HG02885 (cell line): ENCODE results near the gene DKK3.

Source experiments
- ATAC-seq: cut with Tn5 transposase; IDR thresholded peaks from one replicate; pipeline ENCODE4 v1.9.1; 2021; ENCODE audit warnings: mild to moderate bottlenecking; ENCODE audit not compliant: unreplicated experiment, poor library complexity

DKK3 gene

GRCh38 chr11:12031856-12032544, 23.6 kb upstream of the DKK3 start:
- ATAC-seq, result no peak

DNA sequence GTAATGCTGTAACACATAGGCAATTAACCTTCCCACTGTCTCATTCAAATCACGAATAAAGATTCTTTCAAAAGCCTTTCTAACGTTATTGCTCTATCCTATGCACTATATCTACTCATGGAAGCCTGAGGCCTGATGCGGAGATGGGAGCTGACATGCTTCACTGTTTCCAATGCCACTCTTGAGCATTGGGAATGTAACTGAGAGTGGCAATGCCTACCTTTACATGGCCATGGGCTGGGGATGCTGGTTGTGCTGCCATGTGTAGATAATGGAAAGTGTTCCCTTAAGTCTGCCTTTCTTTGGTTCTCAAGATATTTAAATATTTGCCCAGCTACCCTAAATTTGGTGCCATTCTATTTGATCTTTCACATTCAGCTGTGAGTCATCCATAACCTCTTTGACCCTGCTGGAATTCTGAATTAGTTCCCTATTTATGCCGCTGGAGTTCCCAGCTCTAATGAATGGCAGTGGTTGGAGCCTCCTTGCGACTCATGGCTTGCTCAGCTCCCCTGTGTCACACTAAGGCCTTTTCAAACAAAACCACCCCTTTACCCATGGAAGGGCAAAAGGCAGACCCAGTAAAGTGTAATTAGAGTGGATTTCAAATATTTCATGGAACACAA, 21.4 kb upstream of the DKK3 start:
- ATAC-seq, result no peak

DNA sequence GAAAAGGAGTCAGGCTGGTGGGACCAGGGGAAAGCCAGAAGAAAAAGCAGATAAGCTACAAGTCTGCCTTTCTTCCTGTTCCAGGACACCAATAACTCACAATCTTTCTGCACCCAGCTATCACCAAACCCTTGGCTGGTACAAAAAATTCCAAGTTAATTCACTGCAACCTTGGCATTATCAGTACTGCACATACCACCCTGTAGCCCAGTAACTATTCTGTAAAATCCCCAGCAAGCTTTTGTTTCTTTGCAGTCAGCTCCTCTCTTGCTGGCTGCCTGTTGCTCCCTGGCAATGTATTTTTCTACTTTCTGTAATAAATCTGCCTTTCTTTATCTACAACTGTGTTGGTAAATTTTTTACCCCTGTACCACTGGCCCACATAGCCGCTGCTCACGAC, 20.7 kb upstream of the DKK3 start:
- no peak for ATAC-seq

- no peak for ATAC-seq
Measured at GRCh38 chr11:12028303-12028702, 19.9 kb upstream of the DKK3 start.

DNA sequence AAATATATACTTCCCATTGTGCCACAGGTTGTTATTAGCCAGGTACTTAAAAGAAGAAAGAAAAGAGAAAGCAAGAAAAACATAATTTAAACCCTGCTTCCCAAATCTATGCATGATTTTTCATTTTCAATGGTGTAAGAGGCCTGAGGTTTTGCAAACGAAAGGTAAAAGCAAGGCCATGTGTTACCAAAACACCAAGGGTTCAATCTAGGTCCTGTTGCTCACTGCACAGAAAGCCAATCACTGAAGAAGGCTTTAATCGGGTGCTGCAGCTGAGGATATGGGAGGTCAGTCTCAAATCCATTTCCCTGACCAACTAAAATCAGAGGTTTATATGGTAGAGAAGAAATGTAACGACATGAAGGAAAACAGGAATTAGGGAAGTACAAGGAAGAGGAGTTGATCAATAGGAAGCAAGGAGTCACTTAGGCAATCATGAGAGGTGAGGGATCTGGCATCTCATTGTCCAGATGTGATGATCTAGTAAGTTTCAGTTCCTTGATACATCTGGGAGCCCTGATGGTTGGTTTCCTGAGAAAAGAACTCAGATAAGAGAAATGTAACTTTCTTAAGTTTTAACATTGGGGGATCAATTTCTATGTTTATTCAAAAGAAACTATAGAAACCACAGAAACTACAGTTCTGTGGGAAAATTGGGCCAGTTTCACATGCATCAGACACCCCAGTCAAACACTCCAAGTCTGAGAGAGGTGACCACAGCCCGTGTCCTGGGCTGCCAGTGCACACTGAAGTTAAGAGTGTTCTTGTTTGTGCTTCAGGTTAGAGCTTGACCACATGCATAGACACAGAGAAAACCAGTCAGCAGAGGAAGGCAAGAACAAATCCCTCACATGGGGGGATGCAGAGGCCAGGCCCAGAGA, 18.1 kb upstream of the DKK3 start:
- no peak for ATAC-seq

DNA sequence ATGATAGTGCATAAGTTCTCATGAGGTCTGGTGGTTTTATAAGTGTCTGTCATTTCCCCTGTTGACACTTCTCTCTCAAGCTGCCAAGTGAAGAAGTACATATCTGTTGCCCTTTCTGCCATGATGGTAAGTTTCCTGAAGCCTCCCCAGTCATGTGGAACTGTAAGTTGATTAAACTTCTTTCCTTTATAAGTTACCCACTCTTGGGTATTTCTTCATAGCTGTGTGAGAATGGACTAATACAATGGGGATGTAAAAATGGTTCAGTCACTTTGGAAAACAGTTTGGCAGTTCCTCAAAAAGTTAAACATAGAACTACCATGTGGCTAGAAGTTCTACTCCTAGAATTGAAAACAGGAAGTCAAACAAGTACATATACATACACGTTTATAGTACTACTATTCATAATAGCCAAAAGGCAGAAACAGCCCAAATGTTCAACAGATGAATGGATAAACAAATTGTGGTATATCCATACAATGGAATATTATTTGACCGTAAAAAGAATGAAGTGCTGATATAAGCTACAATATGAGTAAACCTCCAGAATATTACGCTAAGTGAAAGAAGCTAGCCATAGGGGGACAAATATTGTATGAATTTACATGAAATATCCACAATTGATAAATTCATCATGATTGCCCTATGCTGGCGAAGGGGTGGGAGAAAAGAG, 16.0 kb upstream of the DKK3 start:
- no peak for ATAC-seq

- ATAC-seq, result no peak
Measured at GRCh38 chr11:12023015-12023414, 14.6 kb upstream of the DKK3 start.

GRCh38 chr11:12020546-12020945, 12.1 kb upstream of the DKK3 start:
- ATAC-seq, result no peak

DNA sequence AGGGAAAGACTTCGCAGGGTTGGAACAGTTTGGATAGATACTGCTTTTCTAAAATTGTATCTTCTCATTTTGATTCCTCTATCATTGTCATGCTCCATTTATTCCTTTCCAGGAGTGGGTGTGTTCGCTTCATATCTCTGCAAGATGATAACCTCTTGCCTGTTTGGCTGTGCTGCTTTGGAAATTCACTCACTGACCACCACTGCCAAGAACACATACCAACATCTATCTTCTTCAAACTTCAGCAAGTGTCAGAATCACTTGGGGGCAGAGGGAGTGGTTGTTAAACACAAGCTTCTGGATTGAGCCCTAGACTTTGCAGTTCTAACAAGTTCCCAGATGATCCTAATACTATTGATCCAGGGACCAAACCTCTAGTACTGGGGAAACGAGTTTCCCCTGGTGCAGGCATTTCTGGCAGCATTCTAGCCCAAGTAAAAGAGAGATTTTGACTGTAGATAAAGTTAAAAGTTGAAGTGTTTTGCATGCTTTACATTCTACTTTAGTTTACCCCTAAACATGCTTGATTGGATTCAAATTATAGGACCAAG, 11.5 kb upstream of the DKK3 start:
- no peak for ATAC-seq

DNA sequence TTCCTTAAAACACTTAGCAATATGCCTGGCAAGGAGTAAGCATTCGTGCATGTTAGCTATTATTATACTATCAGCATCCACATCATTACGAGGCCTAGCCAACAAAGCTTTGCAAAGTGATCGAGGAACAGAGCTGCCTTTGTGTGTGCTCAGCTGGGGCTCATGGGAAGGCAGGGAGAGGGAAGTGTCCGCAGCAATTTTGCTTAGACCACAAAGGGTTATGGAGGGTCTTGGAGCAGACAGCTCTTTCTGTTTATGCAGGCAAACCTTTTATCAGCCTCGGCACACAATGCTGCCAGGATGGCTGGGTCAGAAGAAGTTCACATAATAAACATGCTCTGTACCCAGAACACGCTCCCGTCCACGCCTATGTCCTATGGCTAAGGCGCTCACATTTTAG, 10.9 kb upstream of the DKK3 start:
- ATAC-seq, result no peak

DNA sequence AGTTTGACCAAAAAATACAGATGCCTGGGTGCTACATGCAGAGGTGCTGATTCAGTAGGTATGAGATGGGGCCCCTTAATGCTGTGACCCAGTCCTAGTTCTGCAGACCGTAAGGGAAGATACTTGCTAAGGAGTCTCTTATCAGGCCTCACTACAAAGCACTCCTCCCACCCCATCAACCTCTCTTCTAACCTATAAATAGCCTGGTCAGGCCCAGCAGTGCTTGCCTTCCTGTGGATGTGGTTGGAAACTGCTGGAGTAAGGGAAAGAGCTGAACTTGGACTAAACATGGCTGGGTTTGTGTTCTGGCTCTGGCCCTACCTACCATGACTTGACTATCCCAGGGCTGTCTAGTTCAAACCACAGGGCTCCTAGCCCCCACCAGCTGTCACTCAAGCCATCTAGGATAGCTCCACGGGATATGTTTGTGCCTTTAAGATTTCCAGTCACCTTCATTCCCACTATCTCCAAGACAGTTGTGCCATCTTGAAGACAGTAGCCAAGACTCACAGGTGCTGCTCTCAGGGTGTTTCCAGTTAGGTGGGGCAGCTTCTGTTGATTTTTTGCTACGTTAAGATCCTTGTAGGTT, 9.5 kb upstream of the DKK3 start:
- ATAC-seq, result no peak

DNA sequence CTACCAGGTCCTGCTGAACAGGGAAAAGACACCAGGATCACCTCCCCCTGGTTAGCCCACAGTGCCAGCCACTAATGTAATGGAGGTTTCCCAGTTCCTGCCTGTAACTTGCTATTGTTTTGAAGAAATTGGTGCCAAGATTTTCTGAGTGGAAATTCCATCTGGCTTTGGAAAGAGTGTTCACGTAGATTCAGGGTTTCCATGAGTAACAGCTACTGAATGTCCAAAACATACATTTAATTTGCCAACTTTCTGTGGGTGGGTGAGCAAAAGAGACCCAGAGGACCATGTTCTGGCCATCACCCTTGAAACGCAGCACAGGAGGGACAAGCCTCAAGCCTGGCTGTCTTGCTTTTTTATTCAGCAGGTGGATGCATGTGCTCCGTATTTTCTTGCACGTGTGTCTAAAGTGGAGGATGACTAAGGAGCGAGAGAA, 8.8 kb upstream of the DKK3 start:
- no peak for ATAC-seq

- no peak for ATAC-seq
Measured at GRCh38 chr11:12016246-12016645, 7.8 kb upstream of the DKK3 start.

DNA sequence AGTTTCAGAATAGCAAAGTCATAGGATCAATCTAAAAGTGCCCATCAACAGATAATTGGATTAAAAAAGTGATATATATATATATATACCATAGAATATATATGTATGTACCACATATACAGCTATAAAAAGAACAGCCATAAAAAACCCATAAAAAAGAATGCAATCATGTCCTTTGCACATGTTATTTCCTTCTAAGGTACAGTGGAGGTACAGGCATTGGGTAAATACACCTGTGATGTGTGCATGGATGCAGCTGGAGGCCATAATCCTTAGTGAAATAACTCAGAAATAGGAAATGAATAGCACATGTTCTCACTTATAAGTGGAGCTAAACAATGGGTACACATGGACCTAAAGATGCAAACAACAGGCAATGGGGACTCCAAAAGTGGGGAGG, 7.1 kb upstream of the DKK3 start:
- no peak for ATAC-seq

DNA sequence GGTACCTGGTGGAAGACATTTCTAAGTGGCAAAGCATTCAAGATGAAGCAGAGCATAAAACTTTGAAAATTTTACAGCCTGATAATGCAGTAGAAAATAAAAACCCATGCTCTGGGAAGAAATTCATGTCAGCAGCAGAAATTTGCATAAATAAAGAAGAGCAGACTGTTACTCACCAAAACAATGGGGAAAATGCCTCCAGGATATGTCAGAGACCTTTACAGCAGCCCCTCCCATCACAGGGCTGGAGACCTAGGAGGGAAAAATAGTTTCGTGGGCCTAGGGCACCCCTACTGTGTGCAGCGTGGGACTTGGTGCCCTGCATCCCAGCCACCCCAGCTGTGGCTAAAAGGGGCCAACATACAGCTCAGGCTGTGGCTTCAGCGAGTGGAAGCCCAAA, 5.4 kb upstream of the DKK3 start:
- no peak for ATAC-seq

- no peak for ATAC-seq
Measured at GRCh38 chr11:12009617-12010321, 1.3 kb upstream of the DKK3 start.

DNA sequence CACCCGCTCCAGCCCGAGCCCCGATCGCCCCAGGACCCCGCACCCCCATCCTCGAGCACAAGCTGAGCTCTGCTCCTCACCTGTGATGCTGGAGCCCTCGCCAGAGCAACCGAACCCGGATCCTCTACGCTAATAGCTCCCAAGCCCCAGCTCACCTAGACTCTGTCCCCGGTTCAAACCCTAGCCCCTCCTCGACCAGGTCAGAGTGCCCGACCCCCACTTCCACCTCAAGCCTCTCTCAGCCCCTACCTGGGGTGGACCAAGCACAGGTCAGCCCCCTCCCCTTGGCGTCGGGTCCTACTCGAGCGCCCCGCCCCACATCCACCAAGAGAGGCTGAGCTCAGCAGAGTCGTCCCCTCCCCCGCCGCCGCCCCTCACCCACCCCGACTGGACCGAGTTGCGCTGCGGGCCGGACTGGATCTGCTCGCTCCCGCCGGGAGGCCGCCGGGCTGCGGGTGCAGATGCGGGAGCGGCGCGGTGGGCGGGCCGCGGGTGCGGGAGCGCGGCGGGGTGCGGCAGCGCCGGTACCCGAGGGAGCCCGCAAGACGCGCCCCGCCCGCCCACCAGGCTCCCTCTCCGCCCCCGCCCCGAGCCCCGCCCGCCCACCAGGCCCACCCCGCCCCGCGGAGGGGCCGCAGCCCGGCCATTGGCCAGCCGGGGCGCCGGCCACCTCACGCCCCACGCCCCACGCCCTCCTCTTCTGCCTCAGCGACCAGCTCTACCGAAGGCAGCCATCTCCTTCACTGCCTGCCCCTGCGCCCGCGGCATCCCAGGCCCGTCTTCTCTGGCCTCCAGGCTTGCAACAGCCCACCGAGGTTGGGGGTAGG, 577 bp upstream of the DKK3 start:
- ATAC-seq, result no peak

- ATAC-seq, result no peak
Measured at GRCh38 chr11:12007230-12007593, 1.2 kb downstream of the DKK3 start.
